ENCODE results near the gene RASL11A. TPM values are rescaled to one million over a fixed set of nuclear protein-coding genes. Genes with fewer than 3 reads are reported as not detected.

Gene RASL11A
- total and polyA plus RNA-seq, 2 of the 8 experiments (the other 6 are each of a cell fraction or from before 2014, with no cell fraction given) = 2.9 to 6.8 TPM

- no peak overlapping the region for H3K14ac ChIP-seq (ENCODE audit: insufficient read length)
- no peak overlapping the region for H3K23ac ChIP-seq (ENCODE audit: insufficient read length)
- H2AK5ac ChIP-seq (ENCODE audit: low read depth, low read length) = no peak overlapping the region
- H3K9me3 ChIP-seq (ENCODE audit: insufficient read depth in 2 of 2, low read depth in 1 of 2, low read length in 1 of 2) = no peaks in the 10 kb centered on the region
- H3K4me2 ChIP-seq (ENCODE audit: insufficient read depth in 1 of 2, low read depth in 2 of 2, low read length in 2 of 2) = no peak overlapping the region
- no peak overlapping the region for H3K4ac ChIP-seq (replicated peaks; ENCODE audit: insufficient read length, low read depth, low read length)
- H4K8ac ChIP-seq (ENCODE audit: extremely low read depth, insufficient read depth, low read length) = no peak overlapping the region
- H4K5ac ChIP-seq (ENCODE audit: insufficient read length, low read depth, low read length) = no peak overlapping the region
- no peak overlapping the region for H3K27ac ChIP-seq (ENCODE audit: low read depth, low read length)
- no peak overlapping the region for H4K91ac ChIP-seq (replicated peaks; ENCODE audit: insufficient read length, low read length)
- no peaks in the 10 kb centered on the region for H3K4me1 ChIP-seq (replicated peaks in 1 of 4; ENCODE audit: control insufficient read depth in 3 of 4, insufficient read depth in 4 of 4, low read length in 3 of 4)
- no peak overlapping the region for H2BK5ac ChIP-seq (ENCODE audit: low read depth, low read length)
- 90% methylated on average over 4 of the region's 4 CpGs; no CpG with 5 or more reads in 1 of the 2 experiments for WGBS, 2 experiments (ENCODE audit: extremely low coverage in 1 of 2, insufficient coverage in 1 of 2, insufficient read length in 1 of 2, insufficient replicate concordance in 2 of 2, low coverage in 1 of 2, low lambda C conversion rate in 2 of 2, missing lambda C conversion rate in 1 of 2)
- H2BK120ac ChIP-seq (replicated peaks; ENCODE audit: low read depth, low read length) = no peak overlapping the region
- H3K79me2 ChIP-seq (ENCODE audit: control insufficient read depth in 1 of 2, insufficient read depth in 2 of 2, low read length in 2 of 2) = no peaks in the 10 kb centered on the region
- ChIA-PET CTCF (ENCODE audit: partially characterized antibody) (no interaction called here), POLR2A (ENCODE audit: partially characterized antibody) (no interaction called here)
- H3K79me1 ChIP-seq (ENCODE audit: low read depth, low read length) = no peaks in the 10 kb centered on the region
- no peaks in the 10 kb centered on the region for H4K20me1 ChIP-seq (replicated peaks in 1 of 2; ENCODE audit: control insufficient read depth in 1 of 2, insufficient read depth in 2 of 2, low read length in 2 of 2)
- no peak overlapping the region for H3K9ac ChIP-seq (replicated peaks in 1 of 4; ENCODE audit: extremely low read depth in 1 of 4, low read depth in 3 of 4, low read length in 3 of 4)
- H2BK20ac ChIP-seq (ENCODE audit: low read length) = no peak overlapping the region
- no peaks in the 10 kb centered on the region for H3K36me3 ChIP-seq (ENCODE audit: control insufficient read depth in 2 of 4, insufficient read depth in 4 of 4, low read length in 3 of 4)
- H3K18ac ChIP-seq (ENCODE audit: extremely low read depth, low read length) = no peak overlapping the region
- no peaks in the 10 kb centered on the region for H3K27me3 ChIP-seq (replicated peaks in 1 of 4; ENCODE audit: control insufficient read depth in 3 of 4, extremely low read depth in 1 of 4, insufficient read depth in 3 of 4, low read length in 3 of 4)
- no peak overlapping the region for H2BK15ac ChIP-seq (ENCODE audit: low read length)
- DNase-seq (ENCODE audit: low read depth in 1 of 2, low spot score in 2 of 2) (no peak), FAIRE-seq (no peak)
- no peaks in the 10 kb centered on the region for H3K23me2 ChIP-seq (ENCODE audit: low read depth, low read length)
- H3K4me3 ChIP-seq (ENCODE audit: extremely low read depth in 1 of 4, insufficient read depth in 2 of 4, low read depth in 3 of 4, low read length in 4 of 4) = no peak overlapping the region
- H2AFZ ChIP-seq (ENCODE audit: low read length) = no peak overlapping the region
- no peak overlapping the region for H2BK12ac ChIP-seq (ENCODE audit: low read depth, low read length)
- no peak overlapping the region for H3K56ac ChIP-seq (replicated peaks; ENCODE audit: insufficient read length, low read depth, low read length)
- no peak for TF ChIP-seq ATF2 (IDR thresholded peaks at IDR 0.05; ENCODE audit: low read length)
Measured at GRCh38 chr13:27302643-27303262, 32.1 kb downstream of the RASL11A start.

All from H1 (cell line).